Calu3 (cell line): Measurements from ENCODE around the gene SYNPR. TPM values are rescaled to one million over a fixed set of nuclear protein-coding genes. Genes with fewer than 3 reads are reported as not detected.

Source experiments
- BruUV-seq: library from RNA; stranded (reverse); fragments of 400-500 nt; replicated peaks from 2 replicates; lab custom pipeline; 2021; lab: Mats Ljungman, UMichigan
- CTCF ChIA-PET: fragments of 300-600 bp; sonication (Branson Sonifier 250); formaldehyde crosslinking; loops from one replicate; lab custom pipeline; 2022; ENCODE audit warnings: antibody characterized with exemption; lab: Charles Lee
- DNase-seq: peaks from one replicate; pipeline ENCODE4 v3.0.0; 2022
- H3K27ac Mint-ChIP-seq: one replicate; pipeline ENCODE4 v1.8.0; 2022; ENCODE audit warnings: mixed read lengths; ENCODE audit not compliant: unreplicated experiment
- H3K27me3 Mint-ChIP-seq: one replicate; pipeline ENCODE4 v1.8.0; 2022; ENCODE audit warnings: mixed read lengths; ENCODE audit not compliant: unreplicated experiment
- H3K36me3 Mint-ChIP-seq: one replicate; pipeline ENCODE4 v1.8.0; 2022; ENCODE audit warnings: mild to moderate bottlenecking, moderate library complexity, mixed read lengths; ENCODE audit not compliant: insufficient read depth, unreplicated experiment
- H3K4me1 Mint-ChIP-seq: one replicate; pipeline ENCODE4 v1.8.0; 2022; ENCODE audit warnings: mild to moderate bottlenecking, low read depth, mixed read lengths; ENCODE audit not compliant: unreplicated experiment
- H3K4me3 Mint-ChIP-seq: one replicate; pipeline ENCODE4 v1.8.0; 2022; ENCODE audit warnings: mild to moderate bottlenecking, low read depth, moderate library complexity, mixed read lengths; ENCODE audit not compliant: unreplicated experiment
- H3K9me3 Mint-ChIP-seq: one replicate; pipeline ENCODE4 v1.8.0; 2022; ENCODE audit warnings: low read depth, mixed read lengths; ENCODE audit not compliant: unreplicated experiment
- CTCF ChIP-seq: fragments of 200-600 bp; IDR thresholded peaks from one replicate; pipeline ENCODE4 v1.8.0; 2022; ENCODE audit warnings: antibody characterized with exemption; ENCODE audit not compliant: unreplicated experiment
- intact Hi-C: fragments of 100-400 bp; cut with micrococcal nuclease; formaldehyde crosslinking; loops from one replicate; pipeline ENCODE4 v1.10.0; 2022; ENCODE audit not compliant: unreplicated experiment
- total RNA-seq: library from RNA; stranded (reverse); gene quantifications from 2 replicates; pipeline ENCODE4 v1.2.3, GENCODE V29; 2022

The SYNPR gene
- total RNA-seq, 1 experiment from 2014 or later = 0.90 TPM

GRCh38 chr3:63331520-63331919 lies 53.4 kb downstream of the SYNPR start:
- Mint-ChIP-seq H3K36me3 (no peaks in the 10 kb centered on the region), H3K27ac (no peak overlapping the region), H3K9me3 (no peaks in the 10 kb centered on the region), H3K4me3 (no peak overlapping the region), H3K4me1 (no peaks in the 10 kb centered on the region), H3K27me3 (no peaks in the 10 kb centered on the region)
- no peak for TF ChIP-seq CTCF
- BruUV-seq = no TSS peak
- intact Hi-C loops = loop anchor here (5.0 kb wide), 3 partner anchors 84 to 664 kb away; no protein-coding TSS in a partner anchor
- CTCF ChIA-PET = no interaction called here
- no peak for DNase-seq

GRCh38 chr3:63333815-63334214 lies 55.7 kb downstream of the SYNPR start:
- CTCF ChIA-PET = interaction anchor here (0.6 kb wide), 1 partner anchor 72 kb away, joined by 3 read pairs; no protein-coding TSS in a partner anchor
- Mint-ChIP-seq H3K36me3 (no peaks in the 10 kb centered on the region), H3K4me3 (no peak overlapping the region), H3K9me3 (no peaks in the 10 kb centered on the region), H3K27ac (no peak overlapping the region), H3K27me3 (no peaks in the 10 kb centered on the region), H3K4me1 (no peaks in the 10 kb centered on the region)
- BruUV-seq = no TSS peak
- intact Hi-C loops = loop anchor here (1.0 to 5.0 kb wide), 5 partner anchors 51 to 712 kb away; no protein-coding TSS in a partner anchor
- no peak for TF ChIP-seq CTCF
- DNase-seq = peak; percentile 8

GRCh38 chr3:63338351-63338750 lies 60.2 kb downstream of the SYNPR start:
- CTCF ChIA-PET = no interaction called here
- no TSS peak for BruUV-seq
- no peak for DNase-seq
- no peak overlapping the region for H3K27ac Mint-ChIP-seq
- H3K36me3 Mint-ChIP-seq = peaks cover 6% of the 10 kb centered on the region
- intact Hi-C loops = no loop called here
- H3K4me1 Mint-ChIP-seq = peaks cover 8% of the 10 kb centered on the region
- H3K4me3 Mint-ChIP-seq = no peak overlapping the region
- no peaks in the 10 kb centered on the region for H3K9me3 Mint-ChIP-seq
- H3K27me3 Mint-ChIP-seq = no peaks in the 10 kb centered on the region
- TF ChIP-seq CTCF = no peak

GRCh38 chr3:63343674-63344073 lies 65.6 kb downstream of the SYNPR start:
- intact Hi-C loops = no loop called here

More at GRCh38 chr3:63343674-63344073, 65.6 kb downstream of the SYNPR start:
- no peak for TF ChIP-seq CTCF
- peak; percentile 80 for DNase-seq
- BruUV-seq = no TSS peak
- Mint-ChIP-seq H3K9me3 (no peaks in the 10 kb centered on the region), H3K27me3 (no peaks in the 10 kb centered on the region), H3K27ac (no peak overlapping the region), H3K4me3 (no peak overlapping the region), H3K36me3 (peaks cover 6% of the 10 kb centered on the region), H3K4me1 (peaks cover 32% of the 10 kb centered on the region)
- CTCF ChIA-PET = interaction anchor here (0.7 to 1.7 kb wide), 6 partner anchors 16 to 1013 kb away, joined by 3 to 6 read pairs (median 4); no protein-coding TSS in a partner anchor
